NCI-H146 (cell line): ENCODE measurements around the gene PIEZO1.
"Not testable (repeated sequence)": the region's sequence is repeated elsewhere in the genome, so short reads cannot be mapped to it uniquely, and the experiment has no call there.

Experiments
- DNase-seq: peaks from one replicate; lab custom pipeline; 2025; lab: John Stamatoyannopoulos, UW

PIEZO1 gene, protein sequence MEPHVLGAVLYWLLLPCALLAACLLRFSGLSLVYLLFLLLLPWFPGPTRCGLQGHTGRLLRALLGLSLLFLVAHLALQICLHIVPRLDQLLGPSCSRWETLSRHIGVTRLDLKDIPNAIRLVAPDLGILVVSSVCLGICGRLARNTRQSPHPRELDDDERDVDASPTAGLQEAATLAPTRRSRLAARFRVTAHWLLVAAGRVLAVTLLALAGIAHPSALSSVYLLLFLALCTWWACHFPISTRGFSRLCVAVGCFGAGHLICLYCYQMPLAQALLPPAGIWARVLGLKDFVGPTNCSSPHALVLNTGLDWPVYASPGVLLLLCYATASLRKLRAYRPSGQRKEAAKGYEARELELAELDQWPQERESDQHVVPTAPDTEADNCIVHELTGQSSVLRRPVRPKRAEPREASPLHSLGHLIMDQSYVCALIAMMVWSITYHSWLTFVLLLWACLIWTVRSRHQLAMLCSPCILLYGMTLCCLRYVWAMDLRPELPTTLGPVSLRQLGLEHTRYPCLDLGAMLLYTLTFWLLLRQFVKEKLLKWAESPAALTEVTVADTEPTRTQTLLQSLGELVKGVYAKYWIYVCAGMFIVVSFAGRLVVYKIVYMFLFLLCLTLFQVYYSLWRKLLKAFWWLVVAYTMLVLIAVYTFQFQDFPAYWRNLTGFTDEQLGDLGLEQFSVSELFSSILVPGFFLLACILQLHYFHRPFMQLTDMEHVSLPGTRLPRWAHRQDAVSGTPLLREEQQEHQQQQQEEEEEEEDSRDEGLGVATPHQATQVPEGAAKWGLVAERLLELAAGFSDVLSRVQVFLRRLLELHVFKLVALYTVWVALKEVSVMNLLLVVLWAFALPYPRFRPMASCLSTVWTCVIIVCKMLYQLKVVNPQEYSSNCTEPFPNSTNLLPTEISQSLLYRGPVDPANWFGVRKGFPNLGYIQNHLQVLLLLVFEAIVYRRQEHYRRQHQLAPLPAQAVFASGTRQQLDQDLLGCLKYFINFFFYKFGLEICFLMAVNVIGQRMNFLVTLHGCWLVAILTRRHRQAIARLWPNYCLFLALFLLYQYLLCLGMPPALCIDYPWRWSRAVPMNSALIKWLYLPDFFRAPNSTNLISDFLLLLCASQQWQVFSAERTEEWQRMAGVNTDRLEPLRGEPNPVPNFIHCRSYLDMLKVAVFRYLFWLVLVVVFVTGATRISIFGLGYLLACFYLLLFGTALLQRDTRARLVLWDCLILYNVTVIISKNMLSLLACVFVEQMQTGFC (N-terminal part only)

DNA sequence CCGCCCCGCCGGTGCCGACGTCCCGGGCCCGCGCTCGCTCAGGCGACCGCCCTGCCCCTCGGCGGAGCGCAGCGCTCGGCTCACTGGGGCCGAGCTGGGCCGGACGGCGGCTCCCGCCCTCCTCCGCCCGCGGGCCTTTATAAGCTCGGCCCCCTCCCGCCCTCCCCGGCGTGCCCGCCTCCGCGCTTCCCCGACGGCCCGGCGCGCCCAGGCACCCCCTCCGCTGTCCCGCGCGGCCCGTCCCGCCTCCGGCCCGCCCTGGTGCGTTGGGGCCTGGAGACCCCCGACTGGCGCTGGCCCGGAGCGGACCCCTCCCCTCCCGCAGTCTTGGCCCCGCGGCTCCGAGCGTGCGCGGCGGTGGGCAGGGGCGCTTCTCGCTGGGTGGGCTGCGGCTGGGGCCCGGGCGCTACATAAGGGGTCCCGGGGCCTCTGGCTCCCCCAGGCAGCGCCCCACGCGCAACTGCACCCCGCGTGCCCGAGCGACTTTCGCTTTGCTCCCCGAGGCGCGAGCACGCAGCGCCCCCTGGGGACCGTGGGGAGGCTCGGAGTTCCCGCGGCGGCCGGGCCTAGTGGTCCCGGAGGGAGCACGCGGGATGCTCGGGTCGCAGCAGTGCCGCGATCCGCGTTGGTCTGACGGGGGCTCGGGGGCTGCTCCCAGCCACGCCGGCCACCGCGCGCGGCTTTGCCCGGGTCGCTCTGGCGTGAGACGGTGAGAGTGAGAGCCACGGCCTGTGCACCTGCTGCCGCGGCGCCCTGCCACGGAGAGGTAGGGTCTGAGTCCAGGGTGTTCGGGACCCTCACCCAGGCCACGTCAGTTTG is at the start of gene PIEZO1:
Gene PIEZO1, minus strand, starts transcription at position 115 of the 819 bp plus-strand sequence. CDS start 256 bp downstream, outside the sequence.
- DNase-seq: no peak

DNA sequence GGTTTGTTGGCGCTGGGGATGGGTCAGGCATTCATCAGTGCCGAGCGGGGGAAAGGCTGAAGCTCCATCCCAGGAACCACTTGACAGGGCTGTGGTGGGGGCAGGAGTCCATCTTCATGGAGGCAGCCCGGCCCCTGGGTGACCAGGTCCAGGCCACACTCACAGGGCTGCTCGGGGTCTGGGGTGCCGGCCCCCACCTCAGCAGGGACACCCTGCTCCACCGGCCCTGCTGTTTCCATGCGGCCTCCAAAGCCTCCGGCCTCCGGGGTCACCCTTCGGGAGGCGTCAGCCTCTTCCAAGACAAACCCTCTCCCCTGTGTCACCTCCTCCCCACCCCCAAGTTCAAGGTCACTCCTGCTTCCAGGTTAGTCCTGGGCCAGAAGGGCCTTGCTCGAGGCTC is 49.6 kb upstream of the PIEZO1 start:
- no peak for DNase-seq

DNA sequence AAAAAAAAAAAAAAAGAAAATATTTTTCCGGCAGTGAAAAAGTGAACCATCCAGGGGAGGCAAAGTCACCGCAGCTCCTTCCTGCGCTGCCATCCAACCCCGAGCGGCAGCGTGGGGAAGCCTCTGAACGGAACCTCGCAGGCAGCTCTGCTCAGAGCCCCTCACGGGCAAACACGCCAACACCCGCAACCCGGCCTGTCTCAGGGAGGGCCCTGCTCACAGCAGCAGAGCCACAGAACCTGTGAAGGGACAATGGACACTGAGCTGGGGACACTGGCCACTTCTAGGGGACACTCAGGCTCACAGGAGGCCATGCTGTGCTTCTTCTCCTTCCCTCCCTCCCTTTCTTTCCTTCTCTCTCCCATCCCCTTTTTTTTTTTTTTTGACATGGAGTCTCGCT is 48.1 kb upstream of the PIEZO1 start:
- no peak for DNase-seq

DNA sequence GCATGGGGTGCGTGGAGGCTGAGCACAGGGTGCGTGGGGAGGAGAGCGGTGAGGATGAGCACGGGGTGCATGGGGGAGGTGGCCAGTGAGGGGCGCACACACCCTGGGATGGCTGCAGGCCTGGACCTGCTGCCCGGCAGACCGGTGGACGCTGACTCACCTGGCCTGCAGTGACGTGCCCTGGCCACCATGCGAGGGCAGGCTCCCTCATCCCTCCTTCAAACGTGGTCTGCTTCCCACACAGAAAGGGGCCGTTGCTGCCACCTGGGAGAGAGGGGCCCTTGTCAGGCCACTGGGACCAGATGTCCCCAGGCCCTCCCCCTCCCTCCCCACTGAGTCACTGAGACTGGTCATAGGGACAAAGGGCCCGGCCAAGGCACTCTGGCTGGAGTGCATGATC is 46.8 kb upstream of the PIEZO1 start:
- no peak for DNase-seq

DNA sequence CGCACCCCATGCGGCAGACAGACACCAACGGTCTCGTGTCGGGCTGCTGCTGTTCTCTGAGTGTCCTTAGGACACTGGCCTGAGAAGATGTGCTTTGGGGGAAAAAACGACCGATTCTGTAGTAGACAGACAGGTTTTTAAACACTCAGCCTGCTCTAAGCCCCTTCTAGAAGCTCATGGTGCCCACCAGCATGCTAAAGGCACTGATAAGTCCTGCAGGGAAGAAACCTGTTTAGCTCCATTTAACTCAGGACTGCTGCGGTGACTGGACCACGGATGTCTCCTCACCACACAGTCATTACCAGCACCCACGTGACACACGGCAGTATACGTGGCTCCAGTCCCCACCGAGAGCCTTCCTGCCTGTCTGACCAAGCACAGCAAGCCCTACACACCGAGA is 45.8 kb upstream of the PIEZO1 start:
- no peak for DNase-seq

DNA sequence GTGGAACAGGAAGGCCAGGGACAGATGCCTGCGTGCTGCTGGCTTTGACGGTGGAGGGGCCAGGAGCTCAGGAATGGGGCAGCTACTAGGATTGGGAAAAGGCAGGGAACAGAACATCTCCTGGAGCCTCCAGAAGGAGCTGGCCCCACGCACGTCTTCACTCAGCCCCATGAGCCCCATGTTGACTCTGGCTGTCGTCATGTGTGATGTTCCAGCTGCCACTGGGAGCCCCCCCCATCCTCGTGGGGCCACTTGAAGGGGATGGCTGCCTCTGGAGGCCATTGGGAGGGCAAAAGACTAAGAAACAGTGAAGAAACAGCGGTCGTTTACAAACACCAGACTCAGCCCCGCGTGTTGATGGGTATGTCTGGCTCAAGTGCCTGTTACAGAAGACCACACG is 45.2 kb upstream of the PIEZO1 start:
- DNase-seq: no peak

DNA sequence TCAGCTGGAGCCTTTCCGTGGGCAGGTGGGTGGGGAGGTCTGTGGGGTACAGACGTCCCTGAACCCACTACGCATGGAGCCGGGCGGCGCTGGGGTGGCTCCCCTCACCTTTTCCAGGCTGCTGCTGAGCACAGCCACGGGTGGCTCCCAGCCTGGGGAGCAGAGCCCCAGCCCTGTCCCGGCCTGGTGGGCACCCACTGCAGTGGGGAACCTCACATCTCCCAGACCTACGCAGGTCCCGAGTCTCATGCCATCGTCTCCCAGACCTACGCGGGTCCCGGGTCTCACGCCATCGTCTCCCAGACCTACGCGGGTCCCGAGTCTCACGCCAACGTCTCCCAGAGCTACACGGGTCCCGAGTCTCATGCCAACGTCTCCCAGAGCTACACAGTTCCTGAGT is 43.7 kb upstream of the PIEZO1 start:
- DNase-seq: no peak

DNA sequence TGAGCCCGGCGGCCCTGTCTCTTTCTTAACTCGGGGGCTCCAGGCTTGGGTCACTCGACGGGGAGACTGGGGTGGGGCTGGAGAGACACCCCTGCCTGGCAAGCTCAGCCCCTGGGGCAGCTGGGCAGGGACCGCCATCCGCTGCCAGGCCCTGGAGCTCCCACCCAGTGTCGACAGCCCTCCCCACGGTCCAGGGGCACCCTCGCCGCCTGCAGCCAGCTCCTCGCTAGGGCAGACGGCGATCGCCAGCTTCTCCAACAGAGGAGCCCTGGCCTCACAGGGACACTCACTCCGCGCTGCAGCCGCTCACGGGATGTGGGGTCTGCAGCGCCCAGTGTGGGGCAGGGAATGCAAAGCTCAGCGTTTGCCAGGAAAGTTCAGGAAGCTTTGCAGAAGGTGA is 42.7 kb upstream of the PIEZO1 start:
- DNase-seq: no peak

DNA sequence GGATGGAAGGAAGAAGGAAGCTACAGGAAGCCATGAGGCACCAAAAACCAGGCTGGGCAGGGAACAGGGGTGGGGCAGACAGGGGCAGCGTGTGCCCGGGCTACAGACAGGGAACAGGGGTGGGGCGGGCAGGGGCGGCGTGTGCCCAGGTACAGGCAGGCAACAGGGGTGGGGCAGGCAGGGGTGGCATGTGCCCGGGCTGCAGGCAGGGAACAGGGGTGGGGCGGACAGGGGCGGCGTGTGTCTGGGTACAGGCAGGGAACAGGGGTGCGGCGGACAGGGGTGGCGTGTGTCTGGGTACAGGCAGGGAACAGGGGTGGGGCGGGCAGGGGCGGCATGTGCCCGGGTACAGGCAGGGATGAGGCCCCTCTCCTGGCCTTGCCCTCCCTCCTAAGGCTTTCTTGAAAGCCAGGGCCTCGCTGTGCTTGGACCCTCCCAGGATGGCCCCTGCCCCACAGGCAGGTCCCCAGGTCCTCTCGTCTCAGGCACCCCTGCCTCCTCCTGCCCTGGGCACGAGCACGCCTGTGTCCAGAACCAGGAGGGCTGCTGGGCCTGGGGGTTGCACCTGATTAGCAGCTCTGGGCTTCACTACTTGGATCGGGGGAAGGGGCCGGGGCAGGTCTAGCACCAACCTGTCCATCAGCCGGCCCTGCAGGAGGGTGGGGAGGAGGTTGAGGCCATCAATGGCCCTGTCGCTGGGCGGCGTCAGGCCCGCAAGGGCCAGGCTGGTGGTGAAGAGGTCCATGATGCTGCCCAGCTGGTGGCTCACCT is 41.2 kb upstream of the PIEZO1 start:
- DNase-seq: no peak

DNA sequence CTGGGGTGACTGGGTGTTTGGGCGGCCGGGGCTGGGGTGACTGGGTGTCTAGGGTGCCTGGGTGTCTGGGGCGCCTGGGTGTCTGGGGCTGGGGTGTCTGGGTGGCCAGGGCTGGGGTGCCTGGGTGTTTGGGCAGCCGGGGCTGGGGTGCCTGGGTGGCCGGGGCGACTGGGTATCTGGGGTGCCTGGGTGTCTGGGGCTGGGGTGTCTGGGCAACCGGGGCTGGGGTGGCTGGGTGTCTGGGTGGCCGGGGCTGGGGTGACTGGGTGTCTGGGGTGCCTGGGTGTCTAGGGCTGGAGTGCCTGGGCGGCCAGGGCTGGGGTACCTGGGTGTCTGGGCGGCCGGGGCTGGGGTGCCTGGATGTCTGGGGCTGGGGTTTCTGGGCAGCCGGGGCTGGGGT is 40.1 kb upstream of the PIEZO1 start:
- DNase-seq: no peak

DNA sequence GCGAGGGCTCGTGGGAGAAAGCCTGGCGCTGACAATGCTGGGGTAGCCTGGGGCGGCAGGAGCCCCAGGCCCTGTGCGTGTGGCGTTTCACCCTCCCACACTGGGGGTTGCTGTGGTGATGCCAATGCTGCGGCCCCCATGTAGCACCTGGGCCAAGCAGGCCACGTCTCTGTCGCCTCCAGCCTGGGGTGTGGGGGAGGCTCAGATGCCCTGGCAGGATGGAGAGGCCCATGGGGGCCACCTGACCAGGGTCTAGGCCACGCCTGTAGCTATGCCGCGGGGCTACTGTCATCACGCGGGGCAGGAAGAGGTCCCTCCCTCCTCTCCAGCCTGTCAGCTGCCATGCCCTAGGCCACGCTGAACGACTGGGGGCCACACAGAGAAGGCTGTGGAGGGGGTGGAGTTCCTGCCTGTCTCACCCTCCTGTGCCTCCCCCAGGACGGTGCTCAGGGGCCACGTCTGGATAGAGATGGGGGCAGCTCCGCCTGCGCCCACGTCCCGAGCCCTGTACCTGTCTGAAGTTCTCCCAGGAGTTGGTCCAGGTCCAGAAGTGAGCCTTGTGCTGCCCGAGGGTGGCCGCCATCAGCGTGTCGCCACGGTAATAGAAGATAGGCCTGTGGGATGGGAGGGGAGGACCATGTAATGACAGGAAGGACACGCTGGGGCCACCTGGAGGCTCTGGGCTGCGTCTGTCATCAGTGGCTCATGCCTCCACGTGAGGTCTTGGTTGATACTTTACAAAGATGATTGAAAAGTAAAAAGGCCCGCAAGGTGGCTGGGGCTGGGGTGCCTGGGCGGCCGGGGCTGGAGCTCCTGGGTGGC is 39.4 kb upstream of the PIEZO1 start:
- DNase-seq: no peak

DNA sequence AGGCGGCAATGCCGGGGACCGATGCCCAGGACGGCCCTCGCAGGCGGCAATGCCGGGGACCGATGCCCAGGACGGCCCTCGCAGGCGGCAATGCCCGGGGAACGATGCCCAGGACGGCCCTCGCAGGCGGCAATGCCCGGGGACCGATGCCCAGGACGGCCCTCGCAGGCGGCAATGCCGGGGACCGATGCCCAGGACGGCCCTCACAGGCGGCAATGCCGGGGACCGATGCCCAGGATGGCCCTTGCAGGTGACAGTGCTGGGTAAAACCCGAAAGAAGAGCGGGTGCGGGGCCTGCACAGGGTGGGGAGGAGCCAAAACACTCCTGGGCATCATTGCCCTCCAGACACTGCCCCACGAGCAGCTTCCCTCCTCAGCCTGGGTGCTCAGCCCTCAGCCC is 38.6 kb upstream of the PIEZO1 start:
- DNase-seq: not testable (repeated sequence)

DNA sequence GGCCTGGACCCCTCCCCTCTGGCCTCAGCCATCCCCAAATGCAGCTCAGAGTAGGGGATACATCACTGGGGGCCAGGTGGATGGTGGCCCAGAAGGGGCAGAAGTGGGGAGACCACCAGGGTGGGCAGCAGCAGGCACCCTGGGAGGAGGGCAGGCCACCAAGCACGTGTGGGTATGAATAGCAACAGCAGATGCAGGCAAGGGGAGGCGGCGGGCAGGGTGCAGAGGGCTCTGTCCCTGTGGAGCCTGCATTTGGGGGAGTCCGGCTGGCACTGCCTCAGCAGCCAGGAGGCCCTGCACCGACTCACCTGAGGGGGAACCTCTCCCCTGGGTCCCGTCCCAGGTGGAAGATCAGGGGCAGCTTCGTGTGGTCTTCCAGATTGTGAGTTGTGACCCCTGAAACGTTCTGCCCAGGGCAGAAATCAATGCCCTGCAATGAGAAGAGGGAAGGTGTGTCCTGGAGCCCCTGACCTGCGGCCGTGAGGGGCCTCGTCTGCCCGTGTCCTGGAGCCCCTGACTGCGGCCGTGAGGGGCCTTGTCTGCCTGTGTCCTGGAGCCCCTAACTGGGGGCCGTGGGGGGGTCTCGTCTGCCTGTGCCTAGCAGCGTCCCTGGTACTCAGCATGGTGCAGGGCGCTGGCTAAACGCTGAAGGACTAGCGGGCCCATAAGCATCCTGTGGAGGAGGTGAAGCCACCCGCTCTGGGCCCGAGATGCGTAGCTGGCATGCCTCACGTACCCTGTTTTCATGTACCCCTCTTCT is 37.4 kb upstream of the PIEZO1 start:
- no peak for DNase-seq

DNA sequence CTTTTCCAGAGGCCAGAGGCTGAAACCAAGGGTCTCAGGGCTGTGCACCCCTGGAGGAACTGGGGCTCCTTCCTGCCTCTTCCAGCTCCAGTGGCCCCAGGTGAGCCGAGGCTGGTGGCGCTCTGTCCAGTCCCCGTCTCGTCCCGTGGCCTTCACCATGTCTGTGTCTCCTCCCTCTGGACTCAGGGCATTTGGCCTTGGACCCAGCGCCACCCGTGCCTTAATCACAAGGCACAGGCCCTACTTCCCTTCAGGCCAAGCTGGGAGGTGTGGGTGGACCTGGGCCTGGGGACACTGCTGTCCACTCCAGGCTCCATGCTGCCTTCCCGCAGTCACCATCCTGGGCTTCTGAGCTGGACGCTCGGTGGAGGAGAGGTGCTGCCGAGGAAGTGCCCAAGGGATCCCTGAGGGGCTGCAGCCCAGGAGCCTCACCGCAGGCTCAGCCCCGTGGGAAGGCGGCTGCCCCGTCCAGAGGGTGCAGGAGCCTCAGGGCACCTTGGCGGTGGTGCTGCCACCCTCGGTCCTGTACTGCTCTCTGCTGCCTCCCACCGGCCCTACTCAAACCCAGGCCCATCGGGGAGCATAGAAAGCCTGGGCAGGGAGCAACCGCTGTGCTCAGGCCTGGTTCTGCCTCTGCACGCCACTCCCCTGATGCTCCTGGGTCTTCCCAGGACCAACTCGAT is 36.3 kb upstream of the PIEZO1 start:
- DNase-seq: no peak

DNA sequence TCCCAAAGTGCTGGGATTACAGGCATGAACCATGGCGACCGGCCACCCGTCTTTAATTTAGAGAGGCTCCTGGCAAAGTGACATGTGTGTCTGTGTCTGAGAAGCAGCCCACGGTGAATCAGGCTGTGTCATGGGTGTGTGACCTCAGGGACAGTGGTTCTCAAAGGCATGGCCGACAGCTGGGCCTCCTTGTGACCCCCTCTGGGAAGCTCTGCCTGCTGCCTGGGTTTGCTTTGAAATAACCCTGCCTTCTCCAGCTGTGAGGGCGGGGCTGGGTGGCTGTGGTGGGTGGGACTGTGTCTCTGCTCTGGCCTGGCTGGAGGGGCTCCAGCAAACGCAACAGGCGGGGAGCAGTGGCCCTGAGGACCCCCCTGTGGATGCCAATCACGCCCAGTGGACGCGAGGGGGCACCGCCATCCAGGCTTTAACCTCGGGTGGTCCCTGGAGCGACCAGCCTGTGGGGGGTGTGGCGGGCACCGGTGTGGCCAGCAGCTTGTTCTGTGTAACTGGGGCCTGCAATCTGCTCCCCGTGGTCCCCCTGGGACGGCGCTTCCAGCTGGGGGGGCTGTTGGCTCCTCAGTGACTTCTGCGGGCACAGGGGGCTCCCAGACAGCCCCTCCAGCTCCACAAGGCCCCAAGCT is 35.5 kb upstream of the PIEZO1 start:
- no peak for DNase-seq

DNA sequence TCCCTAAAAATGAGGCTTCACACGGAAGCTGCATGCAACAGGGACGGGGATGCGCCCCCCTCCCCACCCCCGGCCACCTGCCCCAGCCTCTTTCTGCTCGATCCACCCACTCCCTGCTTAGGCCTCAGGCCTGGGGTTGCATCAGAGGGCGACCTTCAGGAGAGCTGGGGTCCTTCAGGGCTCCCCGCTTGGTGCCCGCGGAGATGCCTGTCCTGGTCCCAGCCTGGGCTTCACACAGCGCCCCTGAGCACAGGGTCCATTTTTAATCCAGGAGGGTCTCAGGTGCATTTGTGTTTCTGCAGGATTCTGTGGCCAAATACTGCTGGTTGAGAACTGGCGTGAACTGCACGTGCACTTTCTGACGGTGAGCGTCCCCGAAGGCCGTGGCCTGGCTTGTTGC is 34.1 kb upstream of the PIEZO1 start:
- no peak for DNase-seq

DNA sequence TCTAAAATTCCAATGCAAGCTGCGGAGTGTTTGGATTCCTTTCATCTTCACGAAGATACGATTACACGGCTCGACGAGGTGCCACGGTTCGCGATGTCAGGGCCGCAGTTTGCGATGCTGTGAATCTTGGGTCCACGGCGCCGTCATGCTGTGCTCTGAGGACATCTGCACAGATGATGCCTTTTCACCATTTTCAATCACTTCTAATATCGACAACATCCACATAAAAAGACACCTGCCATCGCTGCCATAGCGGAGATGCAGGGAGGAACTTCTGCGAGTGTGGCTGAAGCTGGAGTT is 33.5 kb upstream of the PIEZO1 start:
- no peak for DNase-seq
